ENCODE results near the gene SORCS2. TPM values are rescaled to one million over a fixed set of nuclear protein-coding genes. Genes with fewer than 3 reads are reported as not detected.

Gene SORCS2
- total RNA-seq, 1 experiment from 2014 or later, result 0.91 TPM

DNA sequence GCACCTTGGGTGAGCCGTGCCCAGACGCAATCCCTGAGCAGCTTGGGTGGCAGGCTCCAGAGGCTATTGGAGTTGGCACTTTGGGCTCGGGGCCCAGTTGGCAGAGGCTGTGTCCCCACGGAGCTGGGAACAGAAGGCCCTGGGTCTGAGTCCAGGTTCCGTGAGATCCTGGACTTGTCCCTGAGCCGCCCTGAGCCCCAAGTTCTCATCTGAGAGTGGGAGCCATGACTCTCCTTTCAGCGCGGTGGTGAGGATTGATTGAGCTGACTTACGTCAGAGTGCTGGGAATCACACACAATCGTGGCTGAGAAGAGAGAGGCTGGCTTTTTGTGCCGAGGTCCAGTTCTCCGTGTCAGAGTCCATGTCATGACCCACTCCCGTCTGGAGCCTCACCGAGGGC, 144.4 kb downstream of the SORCS2 start:
- DNase-seq (ENCODE audit: low read depth), result no peak

DNA sequence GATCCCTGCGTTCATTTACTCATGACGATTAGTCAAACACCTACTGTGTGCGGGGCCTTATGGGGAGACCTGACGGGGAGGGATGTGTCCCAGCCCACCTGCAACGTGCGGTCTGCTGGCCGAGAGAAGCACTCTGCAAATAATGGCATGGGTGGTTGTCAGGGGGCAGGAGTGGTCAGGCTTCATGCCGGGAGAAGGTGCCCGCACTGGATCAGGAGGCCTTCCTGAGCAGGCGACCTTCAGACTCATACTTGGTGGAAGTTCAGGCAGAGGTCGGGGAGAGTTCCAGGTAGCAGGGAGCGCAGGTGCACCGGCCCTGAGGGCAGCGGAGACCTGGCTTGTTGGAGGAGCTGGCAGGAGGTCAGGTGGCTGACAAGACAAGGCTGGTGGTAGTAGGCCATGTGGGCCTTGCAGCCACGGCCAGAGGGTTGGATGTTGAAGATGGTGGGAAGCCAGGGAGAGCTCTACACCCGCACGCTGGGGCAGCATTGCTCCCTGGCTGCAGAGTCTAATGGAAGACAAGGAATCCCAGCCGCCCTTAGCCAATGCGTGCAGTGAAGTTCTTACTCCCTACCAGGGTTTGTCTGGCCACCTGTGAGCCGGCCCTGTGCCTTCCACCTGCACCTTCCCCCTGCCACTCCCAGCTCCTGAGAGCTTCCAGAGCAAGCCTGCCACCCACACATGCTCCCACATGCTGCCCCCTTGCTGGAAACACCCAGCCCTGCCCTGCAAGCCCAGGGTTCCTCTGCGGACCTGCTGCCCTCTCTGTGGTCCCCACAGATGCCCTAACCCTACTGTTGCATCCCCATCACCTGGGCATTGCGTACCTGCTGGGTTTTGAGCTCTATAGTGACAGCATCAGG, 145.1 kb downstream of the SORCS2 start:
- no peak for DNase-seq (ENCODE audit: low read depth)

- no peak for DNase-seq (ENCODE audit: low read depth)
Measured at GRCh38 chr4:7338059-7338452, 145.7 kb downstream of the SORCS2 start.

DNA sequence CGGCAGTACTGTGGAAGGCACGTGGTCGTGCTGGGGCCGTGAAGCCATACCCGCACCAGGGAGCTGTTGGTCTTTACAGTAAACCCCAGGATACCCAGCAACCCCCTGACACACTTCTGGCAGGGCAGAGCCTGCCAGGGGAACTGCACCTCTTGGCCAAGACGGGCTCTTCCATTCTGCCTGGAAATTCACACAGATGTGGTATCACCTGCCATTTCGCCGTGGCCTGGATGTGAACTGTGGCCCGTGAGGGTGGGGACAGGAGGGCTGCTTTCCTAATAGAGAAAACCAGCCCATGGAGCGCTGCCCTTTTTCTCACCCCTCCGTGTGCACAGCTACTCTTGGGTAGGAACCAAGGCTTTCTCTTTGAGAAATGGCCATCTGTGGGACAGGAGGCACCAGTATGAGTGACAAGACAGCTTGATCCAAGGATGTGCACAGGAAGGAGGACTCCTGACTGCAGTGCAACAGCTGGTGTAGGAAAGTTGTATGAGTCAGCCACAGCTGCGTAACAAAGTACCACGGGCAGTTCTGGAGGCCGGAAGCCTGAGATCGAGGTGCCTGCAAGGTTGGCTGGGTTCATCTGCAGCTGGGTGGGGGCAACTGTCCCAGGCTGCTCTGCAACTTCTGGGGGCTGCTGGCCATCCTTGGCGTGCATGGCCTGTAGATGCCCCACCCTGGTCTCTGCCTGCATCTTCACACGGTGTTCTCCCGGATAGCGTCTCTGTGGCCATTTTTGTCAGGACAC, 146.7 kb downstream of the SORCS2 start:
- no peak for DNase-seq (ENCODE audit: low read depth)

GRCh38 chr4:7339751-7340552, 147.6 kb downstream of the SORCS2 start:
- no peak for DNase-seq (ENCODE audit: low read depth)

DNA sequence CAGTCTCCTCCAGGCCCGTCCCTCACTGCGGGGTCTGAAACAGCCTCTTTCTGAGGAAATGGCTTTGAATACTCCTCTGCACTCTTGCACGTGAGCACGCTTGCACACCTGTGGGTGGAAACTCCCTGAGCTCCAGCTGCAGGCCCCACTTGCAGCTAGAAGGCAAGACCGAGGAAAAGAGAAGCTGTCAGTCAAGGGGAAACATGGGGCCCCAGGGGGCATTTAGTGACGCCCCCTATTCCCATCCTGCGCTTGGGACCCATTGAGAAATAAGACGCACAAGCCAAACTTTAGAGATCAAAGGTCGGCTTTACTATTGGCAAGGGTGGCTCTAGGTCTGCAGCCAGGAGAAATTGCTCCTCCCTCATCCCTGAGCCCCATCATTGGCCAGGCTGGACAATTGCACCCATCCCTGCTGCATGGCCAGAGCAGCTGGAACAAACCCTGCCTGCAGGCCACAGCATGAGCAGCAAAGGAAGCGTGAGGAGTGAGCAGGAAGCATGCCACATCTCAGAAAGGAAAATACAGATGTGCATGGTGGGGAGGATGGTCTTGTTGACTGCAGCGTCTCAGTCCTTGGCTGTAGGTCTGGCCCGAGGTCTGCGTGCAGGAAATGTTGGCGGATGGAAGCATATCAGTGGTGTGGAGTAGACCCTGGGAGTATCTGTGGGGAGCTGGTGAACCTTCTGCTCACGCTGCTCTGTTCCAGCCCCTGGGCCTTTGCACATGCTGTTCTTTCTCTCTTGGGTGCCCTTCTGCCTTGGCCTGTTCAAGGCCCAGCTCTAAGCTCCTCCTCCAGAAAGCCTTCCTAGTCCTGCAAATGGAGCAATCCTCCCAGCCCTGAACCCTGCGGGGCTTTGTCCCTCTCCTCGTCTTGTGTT, 148.5 kb downstream of the SORCS2 start:
- DNase-seq (ENCODE audit: low read depth), result no peak

- peak; percentile 77 for DNase-seq (ENCODE audit: low read depth)
Measured at GRCh38 chr4:7341491-7342222, 149.3 kb downstream of the SORCS2 start.

GRCh38 chr4:7342223-7343080, 150.1 kb downstream of the SORCS2 start:
- no peak for DNase-seq (ENCODE audit: low read depth)

DNA sequence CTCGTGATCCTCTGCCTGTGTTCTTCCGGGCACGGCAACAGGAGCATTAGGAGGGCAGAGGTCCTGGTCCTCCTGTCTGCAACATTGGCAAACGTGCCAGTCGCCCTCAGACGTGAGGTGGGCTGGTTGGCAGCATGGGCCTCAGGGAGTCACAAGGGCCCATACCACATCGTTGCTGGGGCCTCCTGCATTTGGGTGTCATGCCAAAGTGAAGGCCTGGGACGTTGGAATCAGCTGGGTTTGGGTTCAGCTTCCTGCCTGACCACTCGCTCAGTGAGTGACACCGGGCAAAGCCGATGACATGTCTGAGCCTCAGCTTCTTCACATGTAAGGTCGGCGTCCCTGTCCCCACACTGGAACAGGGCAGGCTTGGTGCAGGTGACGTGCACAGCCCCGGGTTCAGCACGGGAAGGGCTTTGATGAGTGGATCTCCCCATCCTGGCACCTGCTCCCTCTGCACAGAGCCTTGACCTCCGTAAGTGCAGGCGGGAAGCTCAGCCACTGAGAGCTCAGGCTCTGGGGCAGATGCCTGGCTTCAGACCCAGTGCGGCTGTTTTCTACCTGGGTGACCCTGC, 150.8 kb downstream of the SORCS2 start:
- no peak for DNase-seq (ENCODE audit: low read depth)

- no peak for DNase-seq (ENCODE audit: low read depth)
Measured at GRCh38 chr4:7343950-7344349, 151.6 kb downstream of the SORCS2 start.

- DNase-seq (ENCODE audit: low read depth), result no peak
Measured at GRCh38 chr4:7344636-7345155, 152.4 kb downstream of the SORCS2 start.

GRCh38 chr4:7347981-7348380, 155.6 kb downstream of the SORCS2 start:
- no peak for DNase-seq (ENCODE audit: low read depth)

DNA sequence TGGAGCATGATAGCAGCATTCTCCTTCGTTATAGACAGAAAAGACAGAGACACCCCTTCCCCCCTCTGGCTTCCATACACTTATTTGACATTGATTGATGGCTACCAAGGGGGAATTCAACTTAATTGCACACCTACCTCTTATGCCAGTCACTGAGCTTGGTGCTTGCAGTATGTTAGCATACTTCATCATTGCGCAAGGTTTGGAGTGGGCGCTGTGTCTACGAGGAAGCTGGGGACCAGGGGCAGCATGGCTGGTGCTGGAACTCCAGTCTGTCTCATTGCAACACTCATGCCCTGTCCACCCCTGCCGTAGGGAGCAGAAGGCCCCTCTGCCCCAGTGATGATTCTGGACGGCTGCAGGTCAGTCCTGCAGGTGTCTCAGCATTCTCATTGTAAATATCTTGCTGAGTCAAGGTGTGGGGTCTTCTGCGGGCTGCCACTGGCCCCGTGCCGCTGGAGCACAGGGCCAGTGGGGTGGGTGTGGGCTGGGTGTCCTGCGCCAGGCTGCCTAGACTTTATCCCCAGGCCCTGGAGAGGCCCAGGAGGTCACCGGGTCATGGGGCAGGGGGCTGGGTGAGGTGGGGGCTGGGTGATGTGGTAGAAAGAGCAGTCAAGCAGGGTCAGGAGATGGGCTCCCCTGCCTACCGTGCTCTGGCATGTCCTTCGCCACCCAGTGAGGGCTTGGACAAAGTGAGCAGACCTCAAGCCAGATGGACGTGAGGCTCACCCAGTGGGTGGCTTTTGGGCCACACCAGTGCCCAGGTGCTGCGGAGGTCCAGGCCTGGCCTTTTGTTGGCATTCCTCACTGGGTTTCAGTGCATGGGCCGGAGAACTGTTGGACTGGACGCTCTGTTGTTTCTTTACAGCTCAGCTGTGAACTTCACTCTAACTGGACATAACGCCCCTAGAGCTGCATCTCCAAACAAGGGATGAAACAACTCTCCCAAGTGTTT, 156.9 kb downstream of the SORCS2 start:
- no peak for DNase-seq (ENCODE audit: low read depth)

GRCh38 chr4:7350396-7350795, 158.1 kb downstream of the SORCS2 start:
- DNase-seq (ENCODE audit: low read depth), result no peak

- DNase-seq (ENCODE audit: low read depth), result no peak
Measured at GRCh38 chr4:7351014-7351413, 158.7 kb downstream of the SORCS2 start.

GRCh38 chr4:7352486-7352885, 160.1 kb downstream of the SORCS2 start:
- DNase-seq (ENCODE audit: low read depth), result no peak

- DNase-seq (ENCODE audit: low read depth), result no peak
Measured at GRCh38 chr4:7353046-7353790, 160.9 kb downstream of the SORCS2 start.
